Liver (tissue), 9 donors: Measurements from ENCODE around the gene PLCB1. TPM values are rescaled to one million over a fixed set of nuclear protein-coding genes. Genes with fewer than 3 reads are reported as not detected.

ENCODE experiments used
- DNase-seq: peaks from one replicate; pipeline ENCODE4 v3.0.0-alpha.2; 2017; ENCODE audit warnings: low spot score
- H3K27ac ChIP-seq, 2 donors: one replicate each; pipeline ENCODE4 v1.7.0; 2013; ENCODE audit warnings: inconsistent platforms in 2 of 2, low read length in 2 of 2, control low read depth in 1 of 2, low read depth in 1 of 2, mild to moderate bottlenecking in 1 of 2
- H3K27me3 ChIP-seq, 4 donors: one replicate each; pipeline versions ENCODE4 v1.6.1 to v1.7.0; 2013; ENCODE audit warnings: low read length in 3 of 4, inconsistent platforms in 1 of 4, mild to moderate bottlenecking in 1 of 4, moderate library complexity in 1 of 4; ENCODE audit not compliant: control insufficient read depth in 4 of 4, insufficient read depth in 4 of 4
- H3K36me3 ChIP-seq, 4 donors: one replicate each; pipeline versions ENCODE4 v1.6.1 to v1.7.0; 2013; ENCODE audit warnings: low read length in 3 of 4, mild to moderate bottlenecking in 3 of 4, low read depth in 1 of 4, moderate library complexity in 1 of 4; ENCODE audit not compliant: control insufficient read depth in 4 of 4, insufficient read depth in 3 of 4
- H3K4me1 ChIP-seq, 4 donors: one replicate each; pipeline versions ENCODE4 v1.6.1 to v1.7.0; 2013; ENCODE audit warnings: low read length in 3 of 4, mild to moderate bottlenecking in 3 of 4, moderate library complexity in 1 of 4; ENCODE audit not compliant: control insufficient read depth in 4 of 4, insufficient read depth in 4 of 4
- H3K4me3 ChIP-seq, 3 donors: one replicate each; pipeline versions ENCODE4 v1.6.1 to v1.7.0; 2013; ENCODE audit warnings: low read length in 3 of 3, control low read depth in 1 of 3, low read depth in 1 of 3, mild to moderate bottlenecking in 1 of 3
- H3K9ac ChIP-seq, 2 donors: one replicate each; pipeline ENCODE4 v1.7.0; 2013; ENCODE audit warnings: low read length in 2 of 2, mild to moderate bottlenecking in 2 of 2, moderate library complexity in 2 of 2, control low read depth in 1 of 2, low read depth in 1 of 2
- H3K9me3 ChIP-seq, 4 donors: one replicate each; pipeline versions ENCODE4 v1.6.1 to v1.7.0; 2013; ENCODE audit warnings: low read length in 3 of 4; ENCODE audit not compliant: control insufficient read depth in 4 of 4
- ATF3 ChIP-seq: IDR thresholded peaks from 2 replicates; pipeline ENCODE4 v1.6.1; 2016; ENCODE audit warnings: antibody characterized with exemption
- CTCF ChIP-seq: fragments of 150-350 bp; IDR thresholded peaks from 2 replicates; pipeline ENCODE4 v1.5.1; 2017; ENCODE audit warnings: improper control_type of control experiment, low read depth, low read length; ENCODE audit not compliant: missing input control
- EGR1 ChIP-seq, 2 donors: IDR thresholded peaks; 2 replicates each; pipeline ENCODE4 v1.6.1; 2016 to 2018; ENCODE audit warnings: antibody characterized with exemption in 2 of 2, low read depth in 2 of 2
- FOXA1 ChIP-seq: IDR thresholded peaks from 2 replicates; pipeline ENCODE4 v1.6.1; 2016; ENCODE audit warnings: antibody characterized with exemption
- GABPA ChIP-seq, 2 donors: IDR thresholded peaks in 1 of 2; conservative IDR thresholded peaks in 1 of 2; 2 replicates each; pipeline ENCODE4 v1.6.1; 2016; ENCODE audit warnings: antibody characterized with exemption in 2 of 2, mild to moderate bottlenecking in 1 of 2, moderate library complexity in 1 of 2
- HNF4G ChIP-seq: IDR thresholded peaks from 2 replicates; pipeline ENCODE4 v1.6.1; 2016; ENCODE audit warnings: antibody characterized with exemption
- MAX ChIP-seq: IDR thresholded peaks from 2 replicates; pipeline ENCODE4 v1.6.1; 2016; ENCODE audit warnings: antibody characterized with exemption
- NR2F2 ChIP-seq: IDR thresholded peaks from 2 replicates; pipeline ENCODE4 v1.6.1; 2016; ENCODE audit warnings: antibody characterized with exemption
- RAD21 ChIP-seq, 2 donors: IDR thresholded peaks; 2 replicates each; pipeline ENCODE4 v1.6.1; 2016; ENCODE audit warnings: antibody characterized with exemption in 2 of 2, mild to moderate bottlenecking in 2 of 2
- TAF1 ChIP-seq: conservative IDR thresholded peaks from 2 replicates; pipeline ENCODE4 v1.6.1; 2016; ENCODE audit warnings: antibody characterized with exemption, mild to moderate bottlenecking
- YY1 ChIP-seq: IDR thresholded peaks from 2 replicates; pipeline ENCODE4 v1.6.1; 2016; ENCODE audit warnings: antibody characterized with exemption, mild to moderate bottlenecking
- WGBS: extraction: QIAGEN DNeasy Blood & Tissue Kit; methylation state at CpG from one replicate; pipeline ENCODE4 v1.1.7; 2013; 5-methylcytosine and 5-hydroxymethylcytosine counted together
- polyA plus RNA-seq, 2 donors: library from polyadenylated mRNA; stranded (reverse) in 1 of 2; unstranded in 1 of 2; fragments of 200-250 nt in 1 of 2; fragments of >200 nt in 1 of 2; fragmentation: Nextera tagmentation in 1 of 2; extraction: Ambion mirVana in 1 of 2; gene quantifications; one replicate each; pipeline versions ENCODE4 v1.2.1 to v1.2.3, GENCODE V29; 2013 to 2015
- total RNA-seq, 2 donors: library from RNA; depleted of rRNA; stranded (reverse); fragments of >200 nt; gene quantifications; one replicate each; pipeline ENCODE4 v1.2.3, GENCODE V29; 2014
- TF ChIP-seq, protein P1 (sequence below): IDR thresholded peaks from 2 replicates; pipeline ENCODE4 v1.6.1; 2016; ENCODE audit warnings: antibody characterized with exemption
- TF ChIP-seq, protein P2 (sequence below): IDR thresholded peaks from 2 replicates; pipeline ENCODE4 v1.6.1; 2016; ENCODE audit warnings: antibody characterized with exemption, mild to moderate bottlenecking
- donor health status: healthy.
- donor health status: healthy.
- donor health status: healthy.
- donor health status: healthy.
- donor health status: healthy.

PLCB1 gene
- total and polyA plus RNA-seq, 4 donors, result 3.7 to 13.5 (median 5.9) TPM

GRCh38 chr20:8344106-8344505 lies 212.0 kb downstream of the PLCB1 start:
- DNase-seq, result no peak
- no peaks in the 10 kb centered on the region for H3K27me3 ChIP-seq

More at GRCh38 chr20:8344106-8344505, 212.0 kb downstream of the PLCB1 start:
- TF ChIP-seq MAX, result no peak
- TF ChIP-seq, protein P1, sequence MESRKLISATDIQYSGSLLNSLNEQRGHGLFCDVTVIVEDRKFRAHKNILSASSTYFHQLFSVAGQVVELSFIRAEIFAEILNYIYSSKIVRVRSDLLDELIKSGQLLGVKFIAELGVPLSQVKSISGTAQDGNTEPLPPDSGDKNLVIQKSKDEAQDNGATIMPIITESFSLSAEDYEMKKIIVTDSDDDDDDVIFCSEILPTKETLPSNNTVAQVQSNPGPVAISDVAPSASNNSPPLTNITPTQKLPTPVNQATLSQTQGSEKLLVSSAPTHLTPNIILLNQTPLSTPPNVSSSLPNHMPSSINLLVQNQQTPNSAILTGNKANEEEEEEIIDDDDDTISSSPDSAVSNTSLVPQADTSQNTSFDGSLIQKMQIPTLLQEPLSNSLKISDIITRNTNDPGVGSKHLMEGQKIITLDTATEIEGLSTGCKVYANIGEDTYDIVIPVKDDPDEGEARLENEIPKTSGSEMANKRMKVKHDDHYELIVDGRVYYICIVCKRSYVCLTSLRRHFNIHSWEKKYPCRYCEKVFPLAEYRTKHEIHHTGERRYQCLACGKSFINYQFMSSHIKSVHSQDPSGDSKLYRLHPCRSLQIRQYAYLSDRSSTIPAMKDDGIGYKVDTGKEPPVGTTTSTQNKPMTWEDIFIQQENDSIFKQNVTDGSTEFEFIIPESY, result no peak
- TF ChIP-seq YY1, result no peak
- no peak for TF ChIP-seq FOXA1
- TF ChIP-seq RAD21 (IDR thresholded peaks at IDR 0.05), result no peak
- TF ChIP-seq CTCF, result no peak
- TF ChIP-seq HNF4G, result no peak
- TF ChIP-seq GABPA (IDR thresholded peaks at IDR 0.05 in 1 of 2, conservative IDR thresholded peaks at IDR 0.05 in 1 of 2), result no peak
- no peak for TF ChIP-seq EGR1 (IDR thresholded peaks at IDR 0.05; ENCODE audit: low read depth in 2 of 2)
- no peak for TF ChIP-seq NR2F2
- TF ChIP-seq, protein P2, sequence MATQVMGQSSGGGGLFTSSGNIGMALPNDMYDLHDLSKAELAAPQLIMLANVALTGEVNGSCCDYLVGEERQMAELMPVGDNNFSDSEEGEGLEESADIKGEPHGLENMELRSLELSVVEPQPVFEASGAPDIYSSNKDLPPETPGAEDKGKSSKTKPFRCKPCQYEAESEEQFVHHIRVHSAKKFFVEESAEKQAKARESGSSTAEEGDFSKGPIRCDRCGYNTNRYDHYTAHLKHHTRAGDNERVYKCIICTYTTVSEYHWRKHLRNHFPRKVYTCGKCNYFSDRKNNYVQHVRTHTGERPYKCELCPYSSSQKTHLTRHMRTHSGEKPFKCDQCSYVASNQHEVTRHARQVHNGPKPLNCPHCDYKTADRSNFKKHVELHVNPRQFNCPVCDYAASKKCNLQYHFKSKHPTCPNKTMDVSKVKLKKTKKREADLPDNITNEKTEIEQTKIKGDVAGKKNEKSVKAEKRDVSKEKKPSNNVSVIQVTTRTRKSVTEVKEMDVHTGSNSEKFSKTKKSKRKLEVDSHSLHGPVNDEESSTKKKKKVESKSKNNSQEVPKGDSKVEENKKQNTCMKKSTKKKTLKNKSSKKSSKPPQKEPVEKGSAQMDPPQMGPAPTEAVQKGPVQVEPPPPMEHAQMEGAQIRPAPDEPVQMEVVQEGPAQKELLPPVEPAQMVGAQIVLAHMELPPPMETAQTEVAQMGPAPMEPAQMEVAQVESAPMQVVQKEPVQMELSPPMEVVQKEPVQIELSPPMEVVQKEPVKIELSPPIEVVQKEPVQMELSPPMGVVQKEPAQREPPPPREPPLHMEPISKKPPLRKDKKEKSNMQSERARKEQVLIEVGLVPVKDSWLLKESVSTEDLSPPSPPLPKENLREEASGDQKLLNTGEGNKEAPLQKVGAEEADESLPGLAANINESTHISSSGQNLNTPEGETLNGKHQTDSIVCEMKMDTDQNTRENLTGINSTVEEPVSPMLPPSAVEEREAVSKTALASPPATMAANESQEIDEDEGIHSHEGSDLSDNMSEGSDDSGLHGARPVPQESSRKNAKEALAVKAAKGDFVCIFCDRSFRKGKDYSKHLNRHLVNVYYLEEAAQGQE, result no peak
- no peak for TF ChIP-seq TAF1
- no peak for TF ChIP-seq ATF3
- Histone ChIP-seq H3K4me1 (peaks cover 0 to 2% (median under 1%) of the 10 kb centered on the region in 4 donors), H3K9ac (no peak overlapping the region), H3K27ac (no peak overlapping the region), H3K4me3 (no peak overlapping the region), H3K9me3 (no peaks in the 10 kb centered on the region), H3K36me3 (no peaks in the 10 kb centered on the region)
- 60% methylated on average over 3 of the region's 3 CpGs for WGBS
